HL-60 (cell line): ENCODE results near the gene SWI5.

Source experiments
- POLR2AphosphoS5 ChIP-seq: IDR thresholded peaks from 2 replicates; pipeline ENCODE4 v1.6.1; 2012; ENCODE audit warnings: low read depth
- TF ChIP-seq, protein P1 (sequence below): IDR thresholded peaks from one replicate; pipeline ENCODE4 v1.5.1; 2011; ENCODE audit warnings: low read length, control low read depth, inconsistent platforms; ENCODE audit not compliant: insufficient read depth
- TF ChIP-seq, protein P2 (sequence below): IDR thresholded peaks from 2 replicates; pipeline ENCODE4 v1.6.1; 2012; ENCODE audit warnings: low read depth; ENCODE audit not compliant: insufficient replicate concordance

DNA sequence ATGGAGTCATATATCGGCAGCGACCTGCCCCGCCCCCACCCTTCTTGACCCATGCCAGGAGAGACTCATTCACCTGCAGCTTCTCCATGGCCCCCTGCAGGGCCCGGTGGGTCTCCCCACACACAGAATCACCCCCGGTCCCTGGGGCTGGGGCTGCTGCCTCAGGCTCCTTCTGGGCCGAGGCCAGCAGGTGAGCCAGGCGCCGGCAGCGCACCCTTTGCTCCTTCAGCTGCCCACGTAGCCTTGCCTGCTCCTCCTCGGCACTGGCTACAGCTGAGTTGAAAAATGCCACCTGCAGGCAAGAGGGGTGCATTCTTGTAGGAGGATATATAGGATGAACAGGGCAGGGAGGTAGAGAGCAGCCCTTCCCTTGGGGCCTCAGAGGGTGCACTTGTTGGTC is 18.2 kb upstream of the SWI5 start:
- TF ChIP-seq, protein P1, sequence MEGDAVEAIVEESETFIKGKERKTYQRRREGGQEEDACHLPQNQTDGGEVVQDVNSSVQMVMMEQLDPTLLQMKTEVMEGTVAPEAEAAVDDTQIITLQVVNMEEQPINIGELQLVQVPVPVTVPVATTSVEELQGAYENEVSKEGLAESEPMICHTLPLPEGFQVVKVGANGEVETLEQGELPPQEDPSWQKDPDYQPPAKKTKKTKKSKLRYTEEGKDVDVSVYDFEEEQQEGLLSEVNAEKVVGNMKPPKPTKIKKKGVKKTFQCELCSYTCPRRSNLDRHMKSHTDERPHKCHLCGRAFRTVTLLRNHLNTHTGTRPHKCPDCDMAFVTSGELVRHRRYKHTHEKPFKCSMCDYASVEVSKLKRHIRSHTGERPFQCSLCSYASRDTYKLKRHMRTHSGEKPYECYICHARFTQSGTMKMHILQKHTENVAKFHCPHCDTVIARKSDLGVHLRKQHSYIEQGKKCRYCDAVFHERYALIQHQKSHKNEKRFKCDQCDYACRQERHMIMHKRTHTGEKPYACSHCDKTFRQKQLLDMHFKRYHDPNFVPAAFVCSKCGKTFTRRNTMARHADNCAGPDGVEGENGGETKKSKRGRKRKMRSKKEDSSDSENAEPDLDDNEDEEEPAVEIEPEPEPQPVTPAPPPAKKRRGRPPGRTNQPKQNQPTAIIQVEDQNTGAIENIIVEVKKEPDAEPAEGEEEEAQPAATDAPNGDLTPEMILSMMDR = no peak
- TF ChIP-seq, protein P2, sequence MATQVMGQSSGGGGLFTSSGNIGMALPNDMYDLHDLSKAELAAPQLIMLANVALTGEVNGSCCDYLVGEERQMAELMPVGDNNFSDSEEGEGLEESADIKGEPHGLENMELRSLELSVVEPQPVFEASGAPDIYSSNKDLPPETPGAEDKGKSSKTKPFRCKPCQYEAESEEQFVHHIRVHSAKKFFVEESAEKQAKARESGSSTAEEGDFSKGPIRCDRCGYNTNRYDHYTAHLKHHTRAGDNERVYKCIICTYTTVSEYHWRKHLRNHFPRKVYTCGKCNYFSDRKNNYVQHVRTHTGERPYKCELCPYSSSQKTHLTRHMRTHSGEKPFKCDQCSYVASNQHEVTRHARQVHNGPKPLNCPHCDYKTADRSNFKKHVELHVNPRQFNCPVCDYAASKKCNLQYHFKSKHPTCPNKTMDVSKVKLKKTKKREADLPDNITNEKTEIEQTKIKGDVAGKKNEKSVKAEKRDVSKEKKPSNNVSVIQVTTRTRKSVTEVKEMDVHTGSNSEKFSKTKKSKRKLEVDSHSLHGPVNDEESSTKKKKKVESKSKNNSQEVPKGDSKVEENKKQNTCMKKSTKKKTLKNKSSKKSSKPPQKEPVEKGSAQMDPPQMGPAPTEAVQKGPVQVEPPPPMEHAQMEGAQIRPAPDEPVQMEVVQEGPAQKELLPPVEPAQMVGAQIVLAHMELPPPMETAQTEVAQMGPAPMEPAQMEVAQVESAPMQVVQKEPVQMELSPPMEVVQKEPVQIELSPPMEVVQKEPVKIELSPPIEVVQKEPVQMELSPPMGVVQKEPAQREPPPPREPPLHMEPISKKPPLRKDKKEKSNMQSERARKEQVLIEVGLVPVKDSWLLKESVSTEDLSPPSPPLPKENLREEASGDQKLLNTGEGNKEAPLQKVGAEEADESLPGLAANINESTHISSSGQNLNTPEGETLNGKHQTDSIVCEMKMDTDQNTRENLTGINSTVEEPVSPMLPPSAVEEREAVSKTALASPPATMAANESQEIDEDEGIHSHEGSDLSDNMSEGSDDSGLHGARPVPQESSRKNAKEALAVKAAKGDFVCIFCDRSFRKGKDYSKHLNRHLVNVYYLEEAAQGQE = no peak
- no peak for TF ChIP-seq POLR2AphosphoS5
